ENCODE measurements around the gene CSF2RB.
A peak's percentile ranks its signal among the peaks of the same experiment; 100 is the strongest.

Gene CSF2RB

GRCh38 chr22:36946421-36947158 is 33.2 kb downstream of the CSF2RB start:
- Histone ChIP-seq H3K36me3 (ENCODE audit: control insufficient read depth, low read depth, low read length) (no peaks in the 10 kb centered on the region), H3K4me1 (ENCODE audit: control insufficient read depth, low read depth, low read length) (no peaks in the 10 kb centered on the region), H3K27ac (ENCODE audit: low read length) (no peak overlapping the region), H3K9ac (ENCODE audit: low read length) (no peak overlapping the region), H3K9me3 (ENCODE audit: control insufficient read depth, low read depth, low read length) (no peaks in the 10 kb centered on the region), H3K27me3 (ENCODE audit: control insufficient read depth, insufficient read depth, low read length) (no peaks in the 10 kb centered on the region), H3K4me3 (ENCODE audit: low read length) (no peak overlapping the region)

GRCh38 chr22:36948273-36949225 is 35.1 kb downstream of the CSF2RB start:
- H3K9ac ChIP-seq (ENCODE audit: low read length), result no peak overlapping the region
- H3K36me3 ChIP-seq (ENCODE audit: control insufficient read depth, low read depth, low read length), result no peaks in the 10 kb centered on the region
- H3K27me3 ChIP-seq (ENCODE audit: control insufficient read depth, insufficient read depth, low read length), result no peaks in the 10 kb centered on the region
- H3K9me3 ChIP-seq (ENCODE audit: control insufficient read depth, low read depth, low read length), result no peaks in the 10 kb centered on the region
- H3K4me3 ChIP-seq (ENCODE audit: low read length), result no peak overlapping the region
- no peaks in the 10 kb centered on the region for H3K4me1 ChIP-seq (ENCODE audit: control insufficient read depth, low read depth, low read length)
- H3K27ac ChIP-seq (ENCODE audit: low read length), result no peak overlapping the region

- H3K36me3 ChIP-seq (ENCODE audit: control insufficient read depth, low read depth, low read length), result no peaks in the 10 kb centered on the region
- H3K4me3 ChIP-seq (ENCODE audit: low read length), result no peak overlapping the region
- no peaks in the 10 kb centered on the region for H3K4me1 ChIP-seq (ENCODE audit: control insufficient read depth, low read depth, low read length)
- H3K9ac ChIP-seq (ENCODE audit: low read length), result no peak overlapping the region
- H3K9me3 ChIP-seq (ENCODE audit: control insufficient read depth, low read depth, low read length), result no peaks in the 10 kb centered on the region
- H3K27me3 ChIP-seq (ENCODE audit: control insufficient read depth, insufficient read depth, low read length), result no peaks in the 10 kb centered on the region
- no peak overlapping the region for H3K27ac ChIP-seq (ENCODE audit: low read length)
Measured at GRCh38 chr22:36950797-36951590, 37.6 kb downstream of the CSF2RB start.

GRCh38 chr22:36951746-36952145 is 38.3 kb downstream of the CSF2RB start:
- no peaks in the 10 kb centered on the region for H3K4me1 ChIP-seq (ENCODE audit: control insufficient read depth, low read depth, low read length)
- no peak overlapping the region for H3K27ac ChIP-seq (ENCODE audit: low read length)
- H3K4me3 ChIP-seq (ENCODE audit: low read length), result no peak overlapping the region
- H3K9ac ChIP-seq (ENCODE audit: low read length), result no peak overlapping the region
- H3K36me3 ChIP-seq (ENCODE audit: control insufficient read depth, low read depth, low read length), result no peaks in the 10 kb centered on the region
- no peaks in the 10 kb centered on the region for H3K27me3 ChIP-seq (ENCODE audit: control insufficient read depth, insufficient read depth, low read length)
- H3K9me3 ChIP-seq (ENCODE audit: control insufficient read depth, low read depth, low read length), result no peaks in the 10 kb centered on the region

- H3K4me3 ChIP-seq (ENCODE audit: low read length), result no peak overlapping the region
- H3K9me3 ChIP-seq (ENCODE audit: control insufficient read depth, low read depth, low read length), result no peaks in the 10 kb centered on the region
- no peak overlapping the region for H3K9ac ChIP-seq (ENCODE audit: low read length)
- no peaks in the 10 kb centered on the region for H3K4me1 ChIP-seq (ENCODE audit: control insufficient read depth, low read depth, low read length)
- H3K27me3 ChIP-seq (ENCODE audit: control insufficient read depth, insufficient read depth, low read length), result no peaks in the 10 kb centered on the region
- no peaks in the 10 kb centered on the region for H3K36me3 ChIP-seq (ENCODE audit: control insufficient read depth, low read depth, low read length)
- no peak overlapping the region for H3K27ac ChIP-seq (ENCODE audit: low read length)
Measured at GRCh38 chr22:36953239-36954080, 40.0 kb downstream of the CSF2RB start.

- Histone ChIP-seq H3K36me3 (ENCODE audit: control insufficient read depth, low read depth, low read length) (no peaks in the 10 kb centered on the region), H3K9ac (ENCODE audit: low read length) (no peak overlapping the region), H3K4me3 (ENCODE audit: low read length) (no peak overlapping the region), H3K27ac (ENCODE audit: low read length) (no peak overlapping the region), H3K27me3 (ENCODE audit: control insufficient read depth, insufficient read depth, low read length) (no peaks in the 10 kb centered on the region), H3K9me3 (ENCODE audit: control insufficient read depth, low read depth, low read length) (no peaks in the 10 kb centered on the region), H3K4me1 (ENCODE audit: control insufficient read depth, low read depth, low read length) (no peaks in the 10 kb centered on the region)
Measured at GRCh38 chr22:36954251-36955014, 41.0 kb downstream of the CSF2RB start.

- Histone ChIP-seq H3K9me3 (ENCODE audit: control insufficient read depth, low read depth, low read length) (no peaks in the 10 kb centered on the region), H3K27ac (ENCODE audit: low read length) (no peak overlapping the region), H3K27me3 (ENCODE audit: control insufficient read depth, insufficient read depth, low read length) (no peaks in the 10 kb centered on the region), H3K36me3 (ENCODE audit: control insufficient read depth, low read depth, low read length) (no peaks in the 10 kb centered on the region), H3K4me3 (ENCODE audit: low read length) (no peak overlapping the region), H3K9ac (ENCODE audit: low read length) (no peak overlapping the region), H3K4me1 (ENCODE audit: control insufficient read depth, low read depth, low read length) (no peaks in the 10 kb centered on the region)
Measured at GRCh38 chr22:36955691-36956090, 42.3 kb downstream of the CSF2RB start.

- H3K4me1 ChIP-seq (ENCODE audit: control insufficient read depth, low read depth, low read length), result peaks cover 9% of the 10 kb centered on the region
- no peaks in the 10 kb centered on the region for H3K36me3 ChIP-seq (ENCODE audit: control insufficient read depth, low read depth, low read length)
- no peaks in the 10 kb centered on the region for H3K27me3 ChIP-seq (ENCODE audit: control insufficient read depth, insufficient read depth, low read length)
- no peak overlapping the region for H3K9ac ChIP-seq (ENCODE audit: low read length)
- H3K27ac ChIP-seq (ENCODE audit: low read length), result no peak overlapping the region
- no peaks in the 10 kb centered on the region for H3K9me3 ChIP-seq (ENCODE audit: control insufficient read depth, low read depth, low read length)
- no peak overlapping the region for H3K4me3 ChIP-seq (ENCODE audit: low read length)
Measured at GRCh38 chr22:36958366-36958765, 44.9 kb downstream of the CSF2RB start.

- Histone ChIP-seq H3K36me3 (ENCODE audit: control insufficient read depth, low read depth, low read length) (no peaks in the 10 kb centered on the region), H3K27ac (ENCODE audit: low read length) (no peak overlapping the region), H3K27me3 (ENCODE audit: control insufficient read depth, insufficient read depth, low read length) (no peaks in the 10 kb centered on the region), H3K9ac (ENCODE audit: low read length) (no peak overlapping the region), H3K4me3 (ENCODE audit: low read length) (peak overlapping the region; percentile 10), H3K4me1 (ENCODE audit: control insufficient read depth, low read depth, low read length) (peaks cover 9% of the 10 kb centered on the region), H3K9me3 (ENCODE audit: control insufficient read depth, low read depth, low read length) (no peaks in the 10 kb centered on the region)
Measured at GRCh38 chr22:36961626-36962025, 48.2 kb downstream of the CSF2RB start.

- no peaks in the 10 kb centered on the region for H3K9me3 ChIP-seq (ENCODE audit: control insufficient read depth, low read depth, low read length)
- no peak overlapping the region for H3K9ac ChIP-seq (ENCODE audit: low read length)
- H3K27me3 ChIP-seq (ENCODE audit: control insufficient read depth, insufficient read depth, low read length), result no peaks in the 10 kb centered on the region
- no peak overlapping the region for H3K4me3 ChIP-seq (ENCODE audit: low read length)
- no peaks in the 10 kb centered on the region for H3K36me3 ChIP-seq (ENCODE audit: control insufficient read depth, low read depth, low read length)
- peaks cover 9% of the 10 kb centered on the region for H3K4me1 ChIP-seq (ENCODE audit: control insufficient read depth, low read depth, low read length)
- H3K27ac ChIP-seq (ENCODE audit: low read length), result no peak overlapping the region
Measured at GRCh38 chr22:36963302-36963701, 49.9 kb downstream of the CSF2RB start.

All from iPS-18a (cell line).